GM12878 (cell line): ENCODE measurements around the gene DISP2. TPM values are rescaled to one million over a fixed set of nuclear protein-coding genes. Genes with fewer than 3 reads are reported as not detected.

Experiments used
- ATAC-seq: fragments of 200-7000 bp; cut with Tn5 transposase; 3 replicates; pipeline ENCODE4 v1.9.1; 2020; ENCODE audit warnings: mild to moderate bottlenecking, moderate library complexity
- BruUV-seq: library from RNA; stranded (reverse); fragments of 400-500 nt; replicated peaks from 2 replicates; lab custom pipeline; 2021; lab: Mats Ljungman, UMichigan
- CTCF ChIA-PET: fragments of 300-600 bp; sonication (Branson Sonifier 250); formaldehyde crosslinking; extraction: SDS; loops from one replicate; lab custom pipeline; 2021; ENCODE audit warnings: inconsistent platforms; lab: Yijun Ruan, JAX
- POLR2A ChIA-PET: fragments of 350-600 bp; formaldehyde crosslinking; extraction: SDS; loops from one replicate; lab custom pipeline; 2021; ENCODE audit warnings: inconsistent platforms; lab: Charles Lee
- RAD21 ChIA-PET: fragments of 300-600 bp; sonication (Branson Sonifier 250); formaldehyde crosslinking; loops from one replicate; lab custom pipeline; 2023; ENCODE audit warnings: antibody characterized with exemption; ENCODE audit not compliant: unreplicated experiment; lab: Charles Lee
- SMC1A ChIA-PET: fragments of 300-600 bp; sonication (Branson Sonifier 250); formaldehyde crosslinking; loops from one replicate; lab custom pipeline; 2023; ENCODE audit not compliant: unreplicated experiment, uncharacterized antibody; lab: Charles Lee
- DNase-seq: peaks from one replicate; pipeline ENCODE4 v3.0.0-alpha.2; 2011; ENCODE audit warnings: low read depth, low spot score
- FAIRE-seq: peaks from 3 replicates; lab custom pipeline; 2011; peaks lifted over from hg19 to GRCh38; lab: Jason Lieb, UNC
- H2AFZ ChIP-seq: 2 replicates; pipeline ENCODE4 v1.6.0; 2011; ENCODE audit warnings: low read depth, low read length, control low read depth; ENCODE audit not compliant: control insufficient read depth
- H3K27ac ChIP-seq: 2 replicates; pipeline ENCODE4 v1.5.1; 2011; ENCODE audit warnings: control low read depth; ENCODE audit not compliant: control insufficient read depth, insufficient read depth
- H3K27me3 ChIP-seq, 2 experiments: replicated peaks in 1 of 2; 2 replicates each; pipeline versions ENCODE4 v1.6.0 to v1.6.1; 2011; ENCODE audit warnings: low read length in 1 of 2; ENCODE audit not compliant: control insufficient read depth in 2 of 2, insufficient read depth in 2 of 2
- H3K36me3 ChIP-seq, 2 experiments: 2 replicates each; pipeline ENCODE4 v1.5.1; 2011; ENCODE audit warnings: low read length in 1 of 2; ENCODE audit not compliant: control insufficient read depth in 2 of 2, insufficient read depth in 2 of 2
- H3K4me1 ChIP-seq: 2 replicates; pipeline ENCODE4 v1.6.1; 2011; ENCODE audit warnings: mild to moderate bottlenecking, low read length, moderate library complexity, mixed read lengths; ENCODE audit not compliant: control insufficient read depth, insufficient read depth
- H3K4me2 ChIP-seq: 2 replicates; pipeline ENCODE4 v1.6.0; 2011; ENCODE audit warnings: control low read depth; ENCODE audit not compliant: control insufficient read depth, insufficient read depth
- H3K4me3 ChIP-seq: fragments of 200-600 bp; sonication (generic); 2 replicates; pipeline ENCODE4 v1.5.1; 2016
- H3K79me2 ChIP-seq: 2 replicates; pipeline ENCODE4 v1.6.0; 2011; ENCODE audit warnings: low read length; ENCODE audit not compliant: control insufficient read depth, insufficient read depth
- H3K9ac ChIP-seq: 2 replicates; pipeline ENCODE4 v1.8.0; 2011; ENCODE audit warnings: low read length, control low read depth, mixed read lengths; ENCODE audit not compliant: control insufficient read depth, insufficient read depth
- H3K9me3 ChIP-seq: replicated peaks from 3 replicates; pipeline ENCODE4 v1.5.1; 2011; ENCODE audit warnings: mild to moderate bottlenecking, low read length; ENCODE audit not compliant: control insufficient read depth, insufficient read depth
- H4K20me1 ChIP-seq: 2 replicates; pipeline ENCODE4 v1.6.0; 2011; ENCODE audit not compliant: control insufficient read depth, insufficient read depth
- BCLAF1 ChIP-seq: fragments of 450-650 bp; IDR thresholded peaks from 2 replicates; pipeline ENCODE4 v1.6.1; 2017; ENCODE audit warnings: antibody characterized with exemption, mild to moderate bottlenecking, moderate library complexity
- EED ChIP-seq: sonication (generic); IDR thresholded peaks from 2 replicates; pipeline ENCODE4 v1.6.1; 2016; ENCODE audit warnings: antibody characterized with exemption, low read depth
- MXI1 ChIP-seq: fragments of 150-350 bp; IDR thresholded peaks from 2 replicates; pipeline ENCODE4 v1.6.1; 2011; ENCODE audit warnings: low read depth, mild to moderate bottlenecking, inconsistent platforms, low read length, improper control_type of control experiment
- NR2C1 ChIP-seq: fragments of 450-650 bp; IDR thresholded peaks from 2 replicates; pipeline ENCODE4 v1.6.1; 2017; ENCODE audit warnings: antibody characterized with exemption, mild to moderate bottlenecking, moderate library complexity
- ZNF384 ChIP-seq: IDR thresholded peaks from 2 replicates; pipeline ENCODE4 v1.6.1; 2012; ENCODE audit warnings: low read depth, mild to moderate bottlenecking, low read length, improper control_type of control experiment, borderline replicate concordance
- WGBS: methylation state at CpG from one replicate; pipeline ENCODE4 v1.1.6; 2016; ENCODE audit warnings: low lambda C conversion rate; ENCODE audit not compliant: insufficient replicate concordance, insufficient coverage; ENCODE audit errors: missing lambda C conversion rate; 5-methylcytosine and 5-hydroxymethylcytosine counted together
- in situ Hi-C: fragments of 300-500 bp; cut with MboI; formaldehyde crosslinking; loops from 9 replicates; pipeline ENCODE4 v1.14.3; 2018; ENCODE audit warnings: mixed read lengths
- intact Hi-C: fragments of 100-400 bp; cut with micrococcal nuclease; formaldehyde crosslinking; loops from one replicate; pipeline ENCODE4 v1.14.2; 2022; ENCODE audit not compliant: unreplicated experiment
- polyA plus RNA-seq, 11 experiments: library from polyadenylated mRNA; depleted of rRNA in 4 of 11; unstranded in 6 of 11; stranded (reverse) in 5 of 11; fragments of >200 nt; fragmentation: Nextera tagmentation in 4 of 11; fragmentation: Illumina TruSeq in 1 of 11; extraction: Ambion mirVana in 4 of 11; extraction: Trizol in 1 of 11; gene quantifications; 1 replicate in 1 of 11; 2 replicates in 10 of 11; pipeline versions ENCODE4 v1.2.1 to v1.2.3, GENCODE V29; 2011 to 2016; ENCODE audit warnings: inconsistent platforms in 2 of 11, missing spikeins in 2 of 11, low read depth in 1 of 11
- total RNA-seq, 4 experiments: library from RNA; depleted of rRNA in 3 of 4; stranded (reverse); fragments of >200 nt in 3 of 4; fragmentation: Illumina TruSeq in 1 of 4; extraction: Trizol in 1 of 4; gene quantifications; 2 replicates each; pipeline versions ENCODE4 v1.2.1 to v1.2.3, GENCODE V29; 2013 to 2021

DISP2 gene
- total and polyA plus RNA-seq, 10 of the 15 experiments (the other 5 are each of a cell fraction or from before 2014, with no cell fraction given), result under 0.01 to 0.20 (median 0.12) TPM; not detected in 7

GRCh38 chr15:40410476-40410875 is 52.5 kb downstream of the DISP2 start:
- intact Hi-C loops (no loop called here), in situ Hi-C loops (no loop called here)
- no peaks in the 10 kb centered on the region for H3K9me3 ChIP-seq
- H3K36me3 ChIP-seq, result peaks cover 24 to 26% of the 10 kb centered on the region in 2 experiments
- H3K4me3 ChIP-seq, result no peak overlapping the region
- WGBS, result 96% methylated on average over 11 of the region's 11 CpGs
- ATAC-seq (no peak), DNase-seq (no peak), FAIRE-seq (no peak)
- H3K4me1 ChIP-seq, result peaks cover 29% of the 10 kb centered on the region
- H2AFZ ChIP-seq, result no peak overlapping the region
- H3K9ac ChIP-seq, result no peak overlapping the region
- H4K20me1 ChIP-seq, result no peaks in the 10 kb centered on the region
- peaks cover 14% of the 10 kb centered on the region for H3K79me2 ChIP-seq
- no peak overlapping the region for H3K27ac ChIP-seq
- ChIA-PET RAD21 (interaction anchor here (1.5 kb wide), 1 partner anchor 12 kb away, joined by 4 read pairs; no protein-coding TSS in a partner anchor), SMC1A (interaction anchor here (1.1 kb wide), 1 partner anchor 13 kb away, joined by 4 read pairs; no protein-coding TSS in a partner anchor)
- TF ChIP-seq EED, result no peak
- TF ChIP-seq MXI1, result no peak
- no peak for TF ChIP-seq BCLAF1
- no peak for TF ChIP-seq NR2C1
- no peak for TF ChIP-seq ZNF384
- TF ChIP-seq, all 136 proteins: peak for 0
- BruUV-seq, result no TSS peak
- ChIA-PET POLR2A (interaction anchor here (0.8 kb wide), 1 partner anchor 12 kb away, joined by 3 read pairs; no protein-coding TSS in a partner anchor), CTCF (interaction anchor here (0.9 to 1.6 kb wide), 4 partner anchors 30 to 72 kb away, joined by 3 to 6 read pairs (median 4); partner anchors contain the start of genes BAHD1 and PHGR1)
- no peaks in the 10 kb centered on the region for H3K27me3 ChIP-seq
- H3K4me2 ChIP-seq, result no peak overlapping the region
